ENCODE measurements around the gene MEF2B. TPM values are rescaled to one million over a fixed set of nuclear protein-coding genes. Genes with fewer than 3 reads are reported as not detected.

MEF2B gene
- total RNA-seq, 1 experiment from 2014 or later = 1.3 TPM

GRCh38 chr19:19162495-19162894 lies 7.6 kb downstream of the MEF2B start:
- H3K4me3 Mint-ChIP-seq = no peak overlapping the region
- no CpG with 5 or more reads among the region's 7 CpGs for WGBS (ENCODE audit: extremely low coverage, insufficient read length, low lambda C conversion rate)
- Histone ChIP-seq H3K9me3 (ENCODE audit: control insufficient read depth, low read depth, low read length) (no peaks in the 10 kb centered on the region), H3K23me2 (ENCODE audit: insufficient read length, low read depth, low read length, poor library complexity, severe bottlenecking) (no peaks in the 10 kb centered on the region), H3K27me3 (ENCODE audit: insufficient read depth, low read length) (no peaks in the 10 kb centered on the region), H3K56ac (ENCODE audit: insufficient read length, low read depth, low read length) (no peak overlapping the region), H3K18ac (ENCODE audit: insufficient read length, low read depth, low read length) (no peak overlapping the region), H3K79me1 (ENCODE audit: insufficient read depth, low read depth, low read length, poor library complexity, severe bottlenecking) (no peaks in the 10 kb centered on the region), H3K4ac (ENCODE audit: low read depth, low read length) (no peak overlapping the region), H4K20me1 (ENCODE audit: control insufficient read depth, insufficient read depth, insufficient read length) (no peaks in the 10 kb centered on the region), H2BK5ac (ENCODE audit: insufficient read length, low read length) (no peak overlapping the region), H2BK12ac (ENCODE audit: insufficient read length, low read depth, low read length) (no peak overlapping the region), H4K91ac (ENCODE audit: insufficient read length, low read depth, low read length) (no peak overlapping the region), H2AFZ (ENCODE audit: low read length) (no peak overlapping the region), H4K8ac (replicated peaks; ENCODE audit: insufficient read length, low read depth, low read length) (no peak overlapping the region), H3K4me2 (ENCODE audit: insufficient read depth, insufficient read length, low read length) (no peak overlapping the region), H3T11ph (ENCODE audit: low read length) (no peak overlapping the region), H3K9ac (ENCODE audit: extremely low read depth, insufficient read length, low read length) (no peak overlapping the region), H4K5ac (ENCODE audit: insufficient read length, low read depth, low read length) (no peak overlapping the region), H3K14ac (ENCODE audit: insufficient read depth, low read length) (no peak overlapping the region), H2BK20ac (ENCODE audit: low read depth, low read length, poor library complexity, severe bottlenecking) (no peak overlapping the region), H2AK5ac (ENCODE audit: insufficient read length, low read length) (no peak overlapping the region), H3K4me1 (ENCODE audit: insufficient read depth, low read length) (no peaks in the 10 kb centered on the region), H2BK120ac (ENCODE audit: low read depth, low read length, poor library complexity, severe bottlenecking) (no peak overlapping the region), H2BK15ac (ENCODE audit: low read depth, low read length) (no peak overlapping the region), H3K79me2 (ENCODE audit: insufficient read depth, low read length) (no peaks in the 10 kb centered on the region), H3K23ac (ENCODE audit: insufficient read length, low read depth, low read length) (no peak overlapping the region), H3K27ac (ENCODE audit: insufficient read length, low read depth, low read length) (no peak overlapping the region)
- DNase-seq = no peak
- TF ChIP-seq CTCF (conservative IDR thresholded peaks at IDR 0.05) = no peak
- H3K27ac Mint-ChIP-seq = no peak overlapping the region
- peaks cover 26% of the 10 kb centered on the region for H3K27me3 Mint-ChIP-seq (ENCODE audit: low read depth)
- no peaks in the 10 kb centered on the region for H3K9me3 Mint-ChIP-seq
- H3K36me3 Mint-ChIP-seq (ENCODE audit: insufficient read depth in 1 of 3, low read depth in 3 of 3) = no peaks in the 10 kb centered on the region; a peak in 2 of 7 replicates
- H3K4me1 Mint-ChIP-seq = peaks cover 6 to 21% of the 10 kb centered on the region in 2 experiments

All from H9 (cell line).